GM19099 (cell line): ENCODE data around the gene HOXC9.

Source experiments
- POLR2A ChIP-seq: IDR thresholded peaks from 3 replicates; pipeline ENCODE4 v1.6.1; 2011; ENCODE audit warnings: low read depth; ENCODE audit not compliant: insufficient read length; ENCODE audit errors: extremely low read depth

HOXC9 gene

GRCh38 chr12:54017027-54017788 is 17.2 kb downstream of the HOXC9 start:
- no peak for TF ChIP-seq POLR2A

- peak; percentile 68 for TF ChIP-seq POLR2A
Observed at GRCh38 chr12:54017878-54018467, 18.0 kb downstream of the HOXC9 start.

- TF ChIP-seq POLR2A = no peak
Observed at GRCh38 chr12:54018468-54018984, 18.6 kb downstream of the HOXC9 start.

GRCh38 chr12:54019091-54019811 is 19.3 kb downstream of the HOXC9 start:
- no peak for TF ChIP-seq POLR2A

GRCh38 chr12:54019924-54020590 is 20.1 kb downstream of the HOXC9 start:
- TF ChIP-seq POLR2A = no peak

- TF ChIP-seq POLR2A = no peak
Observed at GRCh38 chr12:54020591-54021405, 20.8 kb downstream of the HOXC9 start.

- peak; percentile 17 for TF ChIP-seq POLR2A
Observed at GRCh38 chr12:54021432-54022013, 21.6 kb downstream of the HOXC9 start.

- TF ChIP-seq POLR2A = no peak
Observed at GRCh38 chr12:54022960-54023884, 23.3 kb downstream of the HOXC9 start.

GRCh38 chr12:54024127-54024526 is 24.2 kb downstream of the HOXC9 start:
- TF ChIP-seq POLR2A = no peak

- no peak for TF ChIP-seq POLR2A
Observed at GRCh38 chr12:54024581-54025305, 24.8 kb downstream of the HOXC9 start.

- no peak for TF ChIP-seq POLR2A
Observed at GRCh38 chr12:54025499-54026405, 25.8 kb downstream of the HOXC9 start.
